Aorta (tissue), 5 donors: Measurements from ENCODE around the gene RIPPLY1. TPM values are rescaled to one million over a fixed set of nuclear protein-coding genes. Genes with fewer than 3 reads are reported as not detected.
A peak's percentile ranks its signal among the peaks of the same experiment; 100 is the strongest.

Experiments used
- ATAC-seq: fragments of 200-7000 bp; cut with Tn5 transposase; one replicate; pipeline ENCODE4 v1.9.1; 2022; ENCODE audit warnings: moderate library complexity; ENCODE audit not compliant: low FRiP score
- DNase-seq, 2 donors: peaks; one replicate each; pipeline ENCODE4 v3.0.0-alpha.2; 2020
- H3K27ac ChIP-seq, 2 donors: one replicate each; pipeline ENCODE4 v1.5.1; 2013; ENCODE audit warnings: low read length in 2 of 2, mild to moderate bottlenecking in 2 of 2, moderate library complexity in 2 of 2, control low read depth in 1 of 2, inconsistent platforms in 1 of 2, low read depth in 1 of 2
- H3K27me3 ChIP-seq, 2 donors: one replicate each; pipeline ENCODE4 v1.6.1; 2013; ENCODE audit warnings: control low read depth in 1 of 2, low read length in 1 of 2, mild to moderate bottlenecking in 1 of 2, moderate library complexity in 1 of 2; ENCODE audit not compliant: insufficient read depth in 2 of 2, control insufficient read depth in 1 of 2
- H3K36me3 ChIP-seq, 2 donors: one replicate each; pipeline ENCODE4 v1.6.1; 2013; ENCODE audit warnings: control low read depth in 1 of 2, low read length in 1 of 2, mild to moderate bottlenecking in 1 of 2; ENCODE audit not compliant: insufficient read depth in 2 of 2, control insufficient read depth in 1 of 2
- H3K4me1 ChIP-seq, 2 donors: one replicate each; pipeline ENCODE4 v1.6.1; 2013; ENCODE audit warnings: low read length in 2 of 2, control low read depth in 1 of 2, mild to moderate bottlenecking in 1 of 2, moderate library complexity in 1 of 2; ENCODE audit not compliant: insufficient read depth in 2 of 2, control insufficient read depth in 1 of 2
- H3K4me3 ChIP-seq, 2 donors: one replicate each; pipeline ENCODE4 v1.5.1; 2013; ENCODE audit warnings: low read length in 2 of 2, control low read depth in 1 of 2, mild to moderate bottlenecking in 1 of 2
- H3K9me3 ChIP-seq: one replicate; pipeline ENCODE4 v1.6.1; 2013; ENCODE audit warnings: mild to moderate bottlenecking, low read length; ENCODE audit not compliant: control insufficient read depth
- WGBS, 2 donors: extraction: QIAGEN DNeasy Blood & Tissue Kit; methylation state at CpG; one replicate each; pipeline ENCODE4 v1.1.7; 2013; 5-methylcytosine and 5-hydroxymethylcytosine counted together
- intact Hi-C, 2 donors: fragments of 100-400 bp; cut with DNase I; formaldehyde crosslinking; loops; one replicate each; pipeline versions ENCODE4 v1.14.2 to v1.15.0; 2022
- polyA plus RNA-seq, 2 donors: library from polyadenylated mRNA; stranded (reverse); fragments of 200-250 nt; gene quantifications; one replicate each; pipeline ENCODE4 v1.2.3, GENCODE V29; 2013
- total RNA-seq, 2 donors: library from RNA; stranded (reverse); fragmentation: NEBNext Ultra II Directional; extraction: Animal tissue kit (Norgen Biotek cat#: 25700); gene quantifications; one replicate each; pipeline ENCODE4 v1.2.1, GENCODE V29; 2021
- donor health status: healthy with polysubstance abuse.
- donor health status: Bipolar disorder and iron deficiency.
- donor health status: DM: no; HTN: no; CAD: no.
- donor health status: DM: no; HTN: no; CAD: no.
- donor health status: DM: yes; HTN: yes; CAD: no.

Gene RIPPLY1
- total and polyA plus RNA-seq, 4 donors: not detected

DNA sequence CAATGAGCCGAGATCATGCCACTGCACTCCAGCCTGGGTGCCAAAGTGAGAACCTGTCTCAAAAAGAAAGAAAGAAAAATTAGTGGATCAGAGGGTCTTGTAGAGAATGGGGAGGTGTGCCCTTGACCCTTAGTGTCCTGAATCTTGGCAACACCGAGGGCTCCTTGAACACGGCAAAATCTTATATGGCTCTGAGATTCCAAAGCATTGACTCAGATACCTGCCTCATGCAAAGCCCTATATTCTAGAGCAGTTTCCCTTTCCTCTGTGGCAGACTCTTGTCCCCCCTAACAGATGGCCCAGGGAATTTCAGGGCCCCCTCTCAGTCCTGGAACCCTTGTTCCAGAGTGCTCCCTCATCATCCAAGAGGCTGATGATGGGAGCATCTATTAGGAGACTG, 23.9 kb upstream of the RIPPLY1 start:
- 82 to 90% methylated on average over 3 of the region's 3 CpGs for WGBS, 2 donors
- Histone ChIP-seq H3K27me3 (no peaks in the 10 kb centered on the region), H3K9me3 (no peaks in the 10 kb centered on the region), H3K36me3 (no peaks in the 10 kb centered on the region), H3K4me1 (no peaks in the 10 kb centered on the region), H3K27ac (no peak overlapping the region), H3K4me3 (no peak overlapping the region)
- intact Hi-C loops: no loop called here
- DNase-seq: no peak
- ATAC-seq: no peak

- intact Hi-C loops: no loop called here
- Histone ChIP-seq H3K36me3 (no peaks in the 10 kb centered on the region), H3K27ac (no peak overlapping the region), H3K4me1 (no peaks in the 10 kb centered on the region), H3K9me3 (no peaks in the 10 kb centered on the region), H3K4me3 (no peak overlapping the region), H3K27me3 (no peaks in the 10 kb centered on the region)
- 67 to 68% methylated on average over 2 of the region's 2 CpGs for WGBS, 2 donors
- ATAC-seq: no peak
- DNase-seq: no peak
Measured at GRCh38 chrX:106921637-106922036, 18.5 kb upstream of the RIPPLY1 start.

GRCh38 chrX:106919932-106920452, 16.9 kb upstream of the RIPPLY1 start, which contains the start of gene CLDN2:
TSS of gene CLDN2 (plus strand) at chrX:106920402. CDS start at chrX:106928229, 7,827 bp downstream.
- Histone ChIP-seq H3K4me3 (no peak within 1 kb of the TSS), H3K27ac (no peak within 1 kb of the TSS), H3K9me3 (no peaks in the 10 kb centered on the region), H3K4me1 (no peaks in the 10 kb centered on the region), H3K36me3 (no peaks in the 10 kb centered on the region), H3K27me3 (no peaks in the 10 kb centered on the region)
- intact Hi-C loops: no loop called here
- 29 to 36% methylated on average over 2 of the region's 2 CpGs for WGBS, 2 donors
- ATAC-seq (no peak), DNase-seq (no peak)

GRCh38 chrX:106917830-106918500, 14.8 kb upstream of the RIPPLY1 start:
- ATAC-seq (no peak), DNase-seq (no peak)
- intact Hi-C loops: no loop called here
- Histone ChIP-seq H3K4me1 (no peaks in the 10 kb centered on the region), H3K4me3 (no peak overlapping the region), H3K9me3 (no peaks in the 10 kb centered on the region), H3K27me3 (no peaks in the 10 kb centered on the region), H3K27ac (no peak overlapping the region), H3K36me3 (no peaks in the 10 kb centered on the region)
- WGBS, 2 donors: 50 to 61% methylated on average over 6 of the region's 6 CpGs

- DNase-seq: no peak
- 68 to 79% methylated on average over 2 of the region's 2 CpGs for WGBS, 2 donors
- Histone ChIP-seq H3K4me3 (no peak overlapping the region), H3K4me1 (no peaks in the 10 kb centered on the region), H3K27ac (no peak overlapping the region), H3K9me3 (no peaks in the 10 kb centered on the region), H3K36me3 (no peaks in the 10 kb centered on the region), H3K27me3 (no peaks in the 10 kb centered on the region)
- ATAC-seq: no peak
- intact Hi-C loops: no loop called here
Measured at GRCh38 chrX:106912864-106913263, 9.7 kb upstream of the RIPPLY1 start.

DNA sequence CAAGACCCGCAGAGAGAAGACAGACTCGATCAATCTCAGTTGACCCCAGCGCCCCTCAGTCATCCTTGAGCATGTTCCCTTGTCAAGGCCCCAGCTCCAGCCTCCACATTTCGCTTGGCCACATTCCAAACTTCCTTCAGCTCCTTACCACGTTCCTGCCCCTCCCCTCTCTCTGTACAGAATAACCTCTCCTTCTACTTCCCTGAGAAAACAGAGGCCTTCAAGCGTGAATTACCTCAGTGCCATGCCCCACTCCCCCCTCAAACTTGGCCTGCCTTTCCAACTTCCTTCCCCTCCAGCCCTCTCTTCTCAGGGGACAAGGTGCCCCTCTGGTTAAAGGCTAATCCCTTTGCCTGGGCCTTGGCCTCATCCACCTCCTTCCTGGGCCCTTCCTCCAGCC, 3.2 kb upstream of the RIPPLY1 start:
- Histone ChIP-seq H3K4me3 (no peak overlapping the region), H3K36me3 (no peaks in the 10 kb centered on the region), H3K27me3 (no peaks in the 10 kb centered on the region), H3K27ac (no peak overlapping the region), H3K4me1 (no peaks in the 10 kb centered on the region), H3K9me3 (no peaks in the 10 kb centered on the region)
- ATAC-seq (no peak), DNase-seq (no peak)
- intact Hi-C loops: no loop called here
- WGBS, 2 donors: 45 to 54% methylated on average over 6 of the region's 6 CpGs

DNA sequence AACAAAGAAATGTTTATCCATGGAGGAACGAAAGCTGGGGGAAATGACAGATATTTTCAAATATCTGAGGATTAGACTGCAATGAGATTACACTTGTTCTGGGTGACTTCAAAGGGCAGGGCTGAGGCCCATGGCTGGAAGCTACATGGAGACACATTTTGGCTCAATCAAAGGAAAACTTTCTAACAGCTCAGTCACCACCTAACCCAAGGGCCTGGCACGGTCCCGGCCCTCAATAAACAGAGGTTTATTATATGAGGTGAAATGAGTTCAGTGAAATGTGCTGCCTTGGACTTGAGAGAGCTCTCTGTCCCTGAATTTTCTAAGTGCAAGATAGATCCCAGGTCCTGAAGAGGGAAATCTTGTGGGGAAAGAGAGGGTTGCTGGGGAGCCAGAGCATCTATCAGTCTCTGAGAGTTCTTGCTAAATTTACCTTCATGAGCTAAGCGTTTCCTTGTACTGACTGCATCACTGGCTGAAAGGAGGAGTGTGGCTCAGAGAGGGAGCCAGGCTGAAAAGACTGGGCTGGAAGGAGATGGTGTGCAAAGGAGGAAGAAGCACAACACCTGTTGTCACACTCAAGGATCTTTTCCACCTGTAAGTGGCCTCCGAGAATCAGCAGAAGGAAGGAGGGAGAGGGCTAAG, 2.0 kb upstream of the RIPPLY1 start:
- no peak overlapping the region for H3K4me3 ChIP-seq
- intact Hi-C loops: no loop called here
- peak; percentile 29 for ATAC-seq
- H3K36me3 ChIP-seq: no peaks in the 10 kb centered on the region
- no peaks in the 10 kb centered on the region for H3K4me1 ChIP-seq
- no peaks in the 10 kb centered on the region for H3K9me3 ChIP-seq
- no peaks in the 10 kb centered on the region for H3K27me3 ChIP-seq
- H3K27ac ChIP-seq: no peak overlapping the region
- no peak for DNase-seq
- WGBS, 2 donors: 53 to 68% methylated on average over 5 of the region's 5 CpGs

DNA sequence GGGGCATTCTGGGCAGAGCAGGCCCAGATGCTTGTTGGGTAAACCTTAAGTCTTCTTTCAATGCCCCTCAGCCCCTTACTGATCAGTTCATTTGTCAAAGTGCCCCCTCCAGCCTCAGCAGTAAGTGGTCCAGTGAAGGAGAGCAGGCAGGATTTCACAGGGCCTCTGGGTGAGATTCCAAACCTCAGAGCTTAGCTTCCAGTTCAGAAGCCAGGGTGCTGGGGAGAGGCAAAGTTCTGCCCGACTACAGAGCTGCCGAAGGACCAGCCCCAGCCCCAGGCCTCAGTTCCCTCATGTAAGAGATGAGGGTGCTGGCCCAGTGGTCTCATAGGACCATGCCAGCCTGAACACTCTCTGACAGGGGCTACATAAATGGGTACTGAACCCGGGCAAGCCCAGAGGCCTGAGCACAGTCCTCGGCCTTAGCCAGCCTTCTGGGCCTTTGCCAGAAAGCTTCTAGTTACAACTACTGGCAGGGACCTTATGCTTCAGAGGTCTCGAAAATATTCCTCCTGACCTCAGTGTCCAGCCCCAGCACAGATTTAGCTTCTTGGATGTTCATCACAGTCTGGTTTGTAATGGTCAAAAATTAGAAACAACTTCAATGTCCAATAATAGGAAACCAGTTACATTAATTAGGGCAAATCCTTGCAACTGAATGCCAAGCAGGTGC, 851 bp upstream of the RIPPLY1 start:
- 44 to 64% methylated on average over 5 of the region's 5 CpGs for WGBS, 2 donors
- no peak overlapping the region for H3K27ac ChIP-seq
- DNase-seq (no peak), ATAC-seq (peak; percentile 37)
- H3K4me3 ChIP-seq: no peak overlapping the region
- H3K36me3 ChIP-seq: no peaks in the 10 kb centered on the region
- intact Hi-C loops: no loop called here
- H3K4me1 ChIP-seq: no peaks in the 10 kb centered on the region
- H3K27me3 ChIP-seq: no peaks in the 10 kb centered on the region
- no peaks in the 10 kb centered on the region for H3K9me3 ChIP-seq
